Measurements from ENCODE around the gene PKD1L1.

- TF ChIP-seq CTCF (IDR thresholded peaks at IDR 0.05) (no peak), POLR2A (IDR thresholded peaks at IDR 0.05) (no peak)
Measured at GRCh38 chr7:47778153-47778661, 170.1 kb downstream of the PKD1L1 start.

Measured in heart left ventricle (tissue), 13 donors.